ENCODE data around the gene ZNF664. TPM values are rescaled to one million over a fixed set of nuclear protein-coding genes. Genes with fewer than 3 reads are reported as not detected.

Gene ZNF664
- total RNA-seq, 1 experiment from 2014 or later: 80.8 TPM

DNA sequence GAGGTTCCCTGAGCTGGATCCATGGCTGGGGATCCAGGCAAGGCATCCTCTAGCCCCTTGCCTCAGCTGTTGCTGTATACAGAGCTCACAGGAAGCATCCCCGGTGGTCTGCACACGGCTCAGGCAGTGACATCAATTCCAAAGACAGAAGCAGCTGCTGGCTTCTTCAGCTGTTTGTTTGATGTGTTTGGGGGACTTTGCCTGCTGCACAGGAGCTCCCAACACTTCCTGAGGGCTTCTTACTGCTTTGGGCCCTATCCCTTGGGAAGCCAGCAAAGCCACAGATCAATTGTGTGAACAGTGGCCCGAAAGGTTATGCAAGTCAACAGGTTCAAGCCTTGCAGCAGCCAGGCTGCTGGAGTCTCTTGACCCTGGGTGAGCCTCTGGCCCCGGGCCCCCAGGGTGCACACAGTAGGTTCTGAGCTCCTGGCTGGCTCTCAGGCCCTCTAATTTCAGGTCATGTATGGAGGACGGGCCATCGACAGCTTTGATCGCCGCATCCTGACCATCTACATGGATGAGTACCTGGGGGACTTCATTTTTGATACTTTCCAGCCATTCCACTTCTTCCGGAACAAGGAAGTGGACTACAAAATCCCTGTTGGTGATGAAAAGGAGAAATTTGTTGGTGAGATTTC, 43.0 kb upstream of the ZNF664 start:
- H3K4me2 ChIP-seq (ENCODE audit: low read length): no peak overlapping the region
- intact Hi-C loops (cut with micrococcal nuclease): no loop called here

DNA sequence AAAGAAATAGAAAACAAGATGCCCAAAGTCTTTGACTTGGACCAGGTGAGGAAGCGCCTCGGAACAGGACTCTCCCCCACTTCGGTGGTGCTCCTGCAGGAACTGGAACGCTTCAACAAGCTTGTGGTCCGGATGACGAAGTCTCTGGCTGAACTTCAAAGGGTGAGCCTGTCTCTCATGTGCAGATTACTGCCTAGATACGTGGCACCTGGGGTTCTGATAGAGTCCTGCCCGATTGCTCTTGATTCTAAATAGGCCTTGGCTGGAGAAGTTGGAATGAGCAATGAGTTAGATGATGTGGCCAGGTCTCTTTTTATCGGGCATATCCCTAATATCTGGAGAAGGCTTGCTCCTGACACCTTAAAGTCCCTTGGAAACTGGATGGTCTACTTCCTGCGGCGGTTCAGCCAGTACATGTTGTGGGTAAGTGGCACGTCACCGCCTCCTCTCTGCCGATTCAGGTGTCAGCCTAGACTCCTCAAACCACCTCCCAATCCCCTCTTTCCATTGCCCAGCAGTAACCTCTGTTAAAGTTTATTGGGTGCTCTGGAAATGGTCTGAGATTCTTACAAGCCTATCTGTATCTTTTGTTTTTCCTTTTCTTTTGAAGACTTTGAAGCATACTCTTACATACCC, 41.2 kb upstream of the ZNF664 start:
- Histone ChIP-seq H3K4me2 (ENCODE audit: low read length) (no peak overlapping the region), H3F3A (ENCODE audit: low read length, unreplicated experiment) (no peaks in the 10 kb centered on the region), H3K27me3 (ENCODE audit: low read length) (no peaks in the 10 kb centered on the region), H3K79me2 (ENCODE audit: low read length) (no peaks in the 10 kb centered on the region), H3K9me3 (ENCODE audit: low read length) (no peaks in the 10 kb centered on the region), H3K9me2 (replicated peaks; ENCODE audit: low read length) (no peaks in the 10 kb centered on the region), H3K4me3 (ENCODE audit: low read length) (no peak overlapping the region), H3K4me1 (ENCODE audit: insufficient read depth, low read length) (no peaks in the 10 kb centered on the region), H3K36me3 (ENCODE audit: low read depth, low read length) (no peaks in the 10 kb centered on the region), H3K9ac (ENCODE audit: low read length) (no peak overlapping the region), H3K27ac (ENCODE audit: low read length) (no peak overlapping the region), H2AFZ (ENCODE audit: low read length) (no peak overlapping the region), H4K20me1 (ENCODE audit: low read length) (no peaks in the 10 kb centered on the region)
- POLR2A ChIA-PET (ENCODE audit: unreplicated experiment): no interaction called here
- BruUV-seq (replicated peaks): no TSS peak
- ATAC-seq (no peak), DNase-seq (no peak)
- TF ChIP-seq, protein P1, sequence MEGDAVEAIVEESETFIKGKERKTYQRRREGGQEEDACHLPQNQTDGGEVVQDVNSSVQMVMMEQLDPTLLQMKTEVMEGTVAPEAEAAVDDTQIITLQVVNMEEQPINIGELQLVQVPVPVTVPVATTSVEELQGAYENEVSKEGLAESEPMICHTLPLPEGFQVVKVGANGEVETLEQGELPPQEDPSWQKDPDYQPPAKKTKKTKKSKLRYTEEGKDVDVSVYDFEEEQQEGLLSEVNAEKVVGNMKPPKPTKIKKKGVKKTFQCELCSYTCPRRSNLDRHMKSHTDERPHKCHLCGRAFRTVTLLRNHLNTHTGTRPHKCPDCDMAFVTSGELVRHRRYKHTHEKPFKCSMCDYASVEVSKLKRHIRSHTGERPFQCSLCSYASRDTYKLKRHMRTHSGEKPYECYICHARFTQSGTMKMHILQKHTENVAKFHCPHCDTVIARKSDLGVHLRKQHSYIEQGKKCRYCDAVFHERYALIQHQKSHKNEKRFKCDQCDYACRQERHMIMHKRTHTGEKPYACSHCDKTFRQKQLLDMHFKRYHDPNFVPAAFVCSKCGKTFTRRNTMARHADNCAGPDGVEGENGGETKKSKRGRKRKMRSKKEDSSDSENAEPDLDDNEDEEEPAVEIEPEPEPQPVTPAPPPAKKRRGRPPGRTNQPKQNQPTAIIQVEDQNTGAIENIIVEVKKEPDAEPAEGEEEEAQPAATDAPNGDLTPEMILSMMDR (conservative IDR thresholded peaks at IDR 0.05; ENCODE audit: low read depth, low read length): no peak
- TF ChIP-seq EZH2phosphoT487 (IDR thresholded peaks at IDR 0.05; ENCODE audit: borderline replicate concordance, low read length) (no peak), EZH2 (IDR thresholded peaks at IDR 0.05; ENCODE audit: low read length, unreplicated experiment) (no peak)
- CTCF ChIA-PET: interaction anchor here (0.7 kb wide), 2 partner anchors 15 to 19 kb away, joined by 3 to 10 read pairs; no protein-coding TSS in a partner anchor
- intact Hi-C loops (cut with micrococcal nuclease): no loop called here

More for the DNA sequence above, 43.0 kb upstream of the ZNF664 start:
- Histone ChIP-seq H3K4me3 (ENCODE audit: low read length) (no peak overlapping the region), H4K20me1 (ENCODE audit: low read length) (no peaks in the 10 kb centered on the region), H3K4me1 (ENCODE audit: insufficient read depth, low read length) (no peaks in the 10 kb centered on the region), H3K9me2 (replicated peaks; ENCODE audit: low read length) (no peaks in the 10 kb centered on the region), H3K9me3 (ENCODE audit: low read length) (no peaks in the 10 kb centered on the region), H2AFZ (ENCODE audit: low read length) (no peak overlapping the region), H3K27me3 (ENCODE audit: low read length) (peaks cover 5% of the 10 kb centered on the region; the same call in 1 of the 2 replicates), H3K79me2 (ENCODE audit: low read length) (no peaks in the 10 kb centered on the region), H3F3A (ENCODE audit: low read length, unreplicated experiment) (no peaks in the 10 kb centered on the region), H3K36me3 (ENCODE audit: low read depth, low read length) (no peaks in the 10 kb centered on the region), H3K9ac (ENCODE audit: low read length) (no peak overlapping the region), H3K27ac (ENCODE audit: low read length) (no peak overlapping the region)
- POLR2A ChIA-PET (ENCODE audit: unreplicated experiment): no interaction called here
- BruUV-seq (replicated peaks): no TSS peak
- CTCF ChIA-PET: no interaction called here
- no peak for DNase-seq
- no peak for ATAC-seq
- TF ChIP-seq EZH2 (IDR thresholded peaks at IDR 0.05; ENCODE audit: low read length, unreplicated experiment) (no peak), EZH2phosphoT487 (IDR thresholded peaks at IDR 0.05; ENCODE audit: borderline replicate concordance, low read length) (no peak)
- TF ChIP-seq, protein P1 (conservative IDR thresholded peaks at IDR 0.05; ENCODE audit: low read depth, low read length): no peak

DNA sequence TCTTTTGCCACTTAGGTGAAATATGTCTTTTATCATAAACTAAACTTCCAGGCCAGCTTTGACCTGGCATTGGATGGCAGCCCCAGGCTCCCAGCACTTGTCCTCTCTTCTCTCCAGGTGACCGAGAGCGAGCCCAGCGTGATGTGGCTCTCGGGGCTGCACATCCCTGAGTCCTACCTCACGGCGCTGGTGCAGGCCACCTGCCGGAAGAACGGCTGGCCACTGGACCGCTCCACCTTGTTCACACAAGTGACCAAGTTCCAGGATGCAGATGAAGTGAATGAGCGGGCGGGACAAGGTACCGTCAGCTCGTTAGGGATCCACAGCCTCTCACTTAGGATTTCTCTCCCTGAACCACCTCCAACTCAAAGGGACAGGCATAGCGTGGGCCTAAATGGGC, 39.8 kb upstream of the ZNF664 start:
- no peaks in the 10 kb centered on the region for H3K27me3 ChIP-seq (ENCODE audit: low read length)
- BruUV-seq (replicated peaks): no TSS peak

More for the DNA sequence above, 39.8 kb upstream of the ZNF664 start:
- Histone ChIP-seq H3K4me3 (ENCODE audit: low read length) (no peak overlapping the region), H3K4me2 (ENCODE audit: low read length) (no peak overlapping the region), H3K9me2 (replicated peaks; ENCODE audit: low read length) (no peaks in the 10 kb centered on the region), H3F3A (ENCODE audit: low read length, unreplicated experiment) (no peaks in the 10 kb centered on the region), H3K27ac (ENCODE audit: low read length) (no peak overlapping the region), H3K79me2 (ENCODE audit: low read length) (no peaks in the 10 kb centered on the region), H3K36me3 (ENCODE audit: low read depth, low read length) (no peaks in the 10 kb centered on the region), H3K9me3 (ENCODE audit: low read length) (no peaks in the 10 kb centered on the region), H3K4me1 (ENCODE audit: insufficient read depth, low read length) (no peaks in the 10 kb centered on the region), H4K20me1 (ENCODE audit: low read length) (no peaks in the 10 kb centered on the region), H3K9ac (ENCODE audit: low read length) (no peak overlapping the region), H2AFZ (ENCODE audit: low read length) (no peak overlapping the region)
- CTCF ChIA-PET: no interaction called here
- TF ChIP-seq EZH2 (IDR thresholded peaks at IDR 0.05; ENCODE audit: low read length, unreplicated experiment) (no peak), EZH2phosphoT487 (IDR thresholded peaks at IDR 0.05; ENCODE audit: borderline replicate concordance, low read length) (no peak)
- TF ChIP-seq, protein P1 (conservative IDR thresholded peaks at IDR 0.05; ENCODE audit: low read depth, low read length): no peak
- ATAC-seq (no peak), DNase-seq (no peak)
- POLR2A ChIA-PET (ENCODE audit: unreplicated experiment): no interaction called here
- intact Hi-C loops (cut with micrococcal nuclease): no loop called here
